HEK293 (cell line): ENCODE data around the gene THBS3.

Experiments
- CTCF ChIA-PET: fragments of 350-600 bp; formaldehyde crosslinking; extraction: SDS; loops from one replicate; lab custom pipeline; 2021; ENCODE audit warnings: antibody characterized with exemption; lab: Yijun Ruan, JAX
- POLR2A ChIA-PET: fragments of 300-600 bp; formaldehyde crosslinking; extraction: SDS; loops from one replicate; lab custom pipeline; 2020; ENCODE audit warnings: antibody characterized with exemption, inconsistent platforms; lab: Yijun Ruan, JAX
- H3K27ac ChIP-seq: fragments of 200-500 bp; sonication (Bioruptor generic); 2 replicates; pipeline ENCODE4 v1.5.1; 2014; ENCODE audit warnings: low read depth, low read length, control low read depth, inconsistent platforms; ENCODE audit errors: extremely low read depth
- H3K36me3 ChIP-seq, 2 experiments: fragments of 200-500 bp in 1 of 2; sonication (Bioruptor generic) in 1 of 2; 1 replicate in 1 of 2; 2 replicates in 1 of 2; pipeline ENCODE4 v1.5.1; 2014 to 2017; ENCODE audit warnings: inconsistent platforms in 2 of 2, low read length in 2 of 2; ENCODE audit not compliant: control insufficient read depth in 2 of 2, insufficient read depth in 1 of 2
- H3K4me1 ChIP-seq: fragments of 200-500 bp; sonication (Bioruptor generic); 2 replicates; pipeline ENCODE4 v1.5.1; 2014; ENCODE audit warnings: mild to moderate bottlenecking, low read length, inconsistent platforms; ENCODE audit not compliant: control insufficient read depth, insufficient read depth
- H3K4me3 ChIP-seq: 2 replicates; pipeline ENCODE4 v1.5.1; 2011; ENCODE audit warnings: low read depth, mild to moderate bottlenecking, control low read depth, low read length, moderate library complexity
- H3K9me3 ChIP-seq: fragments of 200-500 bp; sonication (Bioruptor generic); 2 replicates; pipeline ENCODE4 v1.5.1; 2014; ENCODE audit warnings: low read depth, low read length, inconsistent platforms; ENCODE audit not compliant: control insufficient read depth, insufficient read depth
- HIC1 ChIP-seq: fragments of 450-650 bp; formaldehyde crosslinking; IDR thresholded peaks from 2 replicates; pipeline ENCODE4 v1.5.1; 2016; ENCODE audit warnings: missing biosample characterization, missing genetic modification characterization
- KLF16 ChIP-seq: fragments of 450-650 bp; formaldehyde crosslinking; IDR thresholded peaks from 2 replicates; pipeline ENCODE4 v1.5.1; 2017; ENCODE audit warnings: missing biosample characterization, missing genetic modification characterization
- KLF9 ChIP-seq: fragments of 450-650 bp; formaldehyde crosslinking; IDR thresholded peaks from 2 replicates; pipeline ENCODE4 v1.5.1; 2016; ENCODE audit warnings: missing biosample characterization, missing genetic modification characterization, low read depth
- PRDM10 ChIP-seq: fragments of 450-650 bp; formaldehyde crosslinking; IDR thresholded peaks from 2 replicates; pipeline ENCODE4 v1.5.1; 2016; ENCODE audit warnings: missing biosample characterization, missing genetic modification characterization
- RBAK ChIP-seq: fragments of 450-650 bp; formaldehyde crosslinking; IDR thresholded peaks from 2 replicates; pipeline ENCODE4 v1.5.1; 2016; ENCODE audit warnings: missing biosample characterization, missing genetic modification characterization
- SCRT2 ChIP-seq: fragments of 450-650 bp; formaldehyde crosslinking; IDR thresholded peaks from 2 replicates; pipeline ENCODE4 v1.5.1; 2016; ENCODE audit warnings: missing biosample characterization, missing genetic modification characterization
- SP2 ChIP-seq: fragments of 450-650 bp; formaldehyde crosslinking; IDR thresholded peaks from 2 replicates; pipeline ENCODE4 v1.5.1; 2016; ENCODE audit warnings: missing biosample characterization, missing genetic modification characterization
- SP3 ChIP-seq: fragments of 450-650 bp; formaldehyde crosslinking; IDR thresholded peaks from 2 replicates; pipeline ENCODE4 v1.5.1; 2016; ENCODE audit warnings: missing biosample characterization, missing genetic modification characterization
- TSHZ1 ChIP-seq: fragments of 450-650 bp; formaldehyde crosslinking; IDR thresholded peaks from 2 replicates; pipeline ENCODE4 v1.5.1; 2016; ENCODE audit warnings: missing biosample characterization, missing genetic modification characterization, borderline replicate concordance
- ZBTB21 ChIP-seq: fragments of 450-650 bp; formaldehyde crosslinking; IDR thresholded peaks from 2 replicates; pipeline ENCODE4 v1.5.1; 2017; ENCODE audit warnings: missing biosample characterization, missing genetic modification characterization
- ZNF324 ChIP-seq: fragments of 450-650 bp; formaldehyde crosslinking; IDR thresholded peaks from 2 replicates; pipeline ENCODE4 v1.5.1; 2016; ENCODE audit warnings: missing biosample characterization, missing genetic modification characterization
- ZNF341 ChIP-seq: fragments of 450-650 bp; formaldehyde crosslinking; IDR thresholded peaks from 2 replicates; pipeline ENCODE4; 2016; ENCODE audit warnings: low read depth, missing biosample characterization, missing genetic modification characterization
- ZNF394 ChIP-seq: fragments of 450-650 bp; formaldehyde crosslinking; IDR thresholded peaks from 2 replicates; pipeline ENCODE4 v1.5.1; 2016; ENCODE audit warnings: missing biosample characterization, missing genetic modification characterization, mild to moderate bottlenecking, moderate library complexity, borderline replicate concordance
- ZNF398 ChIP-seq: fragments of 450-650 bp; formaldehyde crosslinking; IDR thresholded peaks from 2 replicates; pipeline ENCODE4 v1.5.1; 2017; ENCODE audit warnings: missing biosample characterization, missing genetic modification characterization
- ZNF510 ChIP-seq: fragments of 450-650 bp; formaldehyde crosslinking; IDR thresholded peaks from 2 replicates; pipeline ENCODE4 v1.5.1; 2018; ENCODE audit warnings: mild to moderate bottlenecking, missing genetic modification characterization, missing biosample characterization; ENCODE audit not compliant: insufficient replicate concordance
- ZNF560 ChIP-seq: fragments of 450-650 bp; formaldehyde crosslinking; IDR thresholded peaks from 2 replicates; pipeline ENCODE4 v1.5.1; 2017; ENCODE audit warnings: missing biosample characterization, missing genetic modification characterization, borderline replicate concordance
- ZNF626 ChIP-seq: fragments of 450-650 bp; sonication (Bioruptor Pico); formaldehyde crosslinking; IDR thresholded peaks from 2 replicates; pipeline ENCODE4 v1.5.1; 2018; ENCODE audit warnings: missing biosample characterization, missing genetic modification characterization, inconsistent platforms
- ZNF629 ChIP-seq: fragments of 450-650 bp; formaldehyde crosslinking; IDR thresholded peaks from 2 replicates; pipeline ENCODE4 v1.5.1; 2017; ENCODE audit warnings: missing biosample characterization, missing genetic modification characterization
- ZNF660 ChIP-seq: fragments of 450-650 bp; IDR thresholded peaks from 2 replicates; pipeline ENCODE4 v1.5.1; 2018; ENCODE audit warnings: missing biosample characterization, mild to moderate bottlenecking, missing genetic modification characterization
- ZNF843 ChIP-seq: fragments of 450-650 bp; formaldehyde crosslinking; IDR thresholded peaks from 2 replicates; pipeline ENCODE4 v1.5.1; 2016; ENCODE audit warnings: missing biosample characterization, missing genetic modification characterization

Gene THBS3

GRCh38 chr1:155175281-155175926 is 32.3 kb downstream of the THBS3 start:
- Histone ChIP-seq H3K4me1 (no peaks in the 10 kb centered on the region), H3K27ac (no peak overlapping the region), H3K4me3 (no peak overlapping the region)
- CTCF ChIA-PET, result interaction anchor here (0.5 to 12.2 kb wide), 13 partner anchors 18 to 149 kb away, joined by 3 to 439 read pairs (median 4); no protein-coding TSS in a partner anchor
- no peak for TF ChIP-seq ZNF510 (tag by site-specific recombination)
- TF ChIP-seq ZNF324 (tag by site-specific recombination), result no peak
- TF ChIP-seq PRDM10 (tag by site-specific recombination), result 0 out of 2 replicates have a peak, but pooled peaks have one; percentile 43
- TF ChIP-seq HIC1, result peak; percentile 35; the same call in 1 of the 2 replicates
- TF ChIP-seq, all 188 proteins: peak for 2
- POLR2A ChIA-PET, result interaction anchor here (0.5 to 3.1 kb wide), 4 partner anchors 18 to 658 kb away, joined by 3 to 13 read pairs (median 4); partner anchors contain the start of gene SLC50A1
- Histone ChIP-seq H3K9me3 (no peaks in the 10 kb centered on the region), H3K36me3 (peaks cover 5 to 12% of the 10 kb centered on the region in 2 experiments; a peak in 2 of 3 replicates)

GRCh38 chr1:155174324-155175280 is 33.1 kb downstream of the THBS3 start:
- peaks cover 5 to 18% of the 10 kb centered on the region in 2 experiments; a peak in 2 of 3 replicates for H3K36me3 ChIP-seq
- peak overlapping the region; percentile 6; the same call in 1 of the 2 replicates for H3K4me3 ChIP-seq
- POLR2A ChIA-PET, result interaction anchor here (0.5 to 3.1 kb wide), 7 partner anchors 8 to 658 kb away, joined by 4 to 14 read pairs (median 5); partner anchors contain the start of gene SLC50A1
- CTCF ChIA-PET, result interaction anchor here (0.6 to 12.2 kb wide), 16 partner anchors 19 to 210 kb away, joined by 3 to 439 read pairs (median 5); partner anchors contain the start of genes MTX1 and THBS3
- no peaks in the 10 kb centered on the region for H3K9me3 ChIP-seq
- H3K4me1 ChIP-seq, result no peaks in the 10 kb centered on the region
- H3K27ac ChIP-seq, result no peak overlapping the region
- TF ChIP-seq ZNF398 (tag by site-specific recombination), result peak; percentile 67
- TF ChIP-seq SP2 (tag by site-specific recombination), result peak; percentile 58
- no peak for TF ChIP-seq TSHZ1 (tag by site-specific recombination)
- peak; percentile 7 for TF ChIP-seq SP3 (tag by site-specific recombination)
- TF ChIP-seq ZNF560, result no peak
- no peak for TF ChIP-seq ZNF629 (tag by site-specific recombination)
- no peak for TF ChIP-seq ZNF660
- 0 out of 2 replicates have a peak, but pooled peaks have one; percentile 4 for TF ChIP-seq KLF9
- TF ChIP-seq SCRT2 (tag by site-specific recombination), result no peak
- no peak for TF ChIP-seq ZNF626
- no peak for TF ChIP-seq ZNF843
- peak; percentile 57 for TF ChIP-seq ZNF341 (tag by site-specific recombination)
- TF ChIP-seq ZNF394 (tag by site-specific recombination), result no peak
- TF ChIP-seq RBAK, result no peak
- no peak for TF ChIP-seq KLF16 (tag by site-specific recombination)
- TF ChIP-seq ZBTB21 (tag by site-specific recombination), result no peak
